Activated CD4-positive, alpha-beta memory T cell treated with anti-CD3 and anti-CD28 coated beads, Interleukin-2, amount 10 ng/mL, durations not matched to agents 7 days and 5 days (primary cell): ENCODE results near the gene KDM1B. TPM values are rescaled to one million over a fixed set of nuclear protein-coding genes. Genes with fewer than 3 reads are reported as not detected.
A peak's percentile ranks its signal among the peaks of the same experiment; 100 is the strongest.
"Not testable (repeated sequence)": the region's sequence is repeated elsewhere in the genome, so short reads cannot be mapped to it uniquely, and the experiment has no call there.

ENCODE experiments used
- CTCF ChIA-PET: fragments of 350-600 bp; sonication (Branson Sonifier 250); formaldehyde crosslinking; loops from one replicate; lab custom pipeline; 2021; ENCODE audit warnings: antibody characterized with exemption, inconsistent platforms; lab: Charles Lee
- POLR2A ChIA-PET: fragments of 350-600 bp; sonication (Branson Sonifier 250); formaldehyde crosslinking; loops from one replicate; lab custom pipeline; 2021; ENCODE audit warnings: antibody characterized with exemption; lab: Charles Lee
- DNase-seq: peaks from one replicate; pipeline ENCODE4 v3.0.0-alpha.2; 2020
- H3K27ac Mint-ChIP-seq: one replicate; pipeline ENCODE4 v1.8.0; 2021; ENCODE audit warnings: mild to moderate bottlenecking, mixed read lengths
- H3K27me3 Mint-ChIP-seq: one replicate; pipeline ENCODE4 v1.8.0; 2021; ENCODE audit warnings: mixed read lengths
- H3K36me3 Mint-ChIP-seq: one replicate; pipeline ENCODE4 v1.8.0; 2021; ENCODE audit warnings: low read depth, mixed read lengths
- H3K4me1 Mint-ChIP-seq: one replicate; pipeline ENCODE4 v1.8.0; 2021; ENCODE audit warnings: mixed read lengths
- H3K4me3 Mint-ChIP-seq: one replicate; pipeline ENCODE4 v1.8.0; 2021; ENCODE audit warnings: mild to moderate bottlenecking, mixed read lengths
- H3K9me3 Mint-ChIP-seq: one replicate; pipeline ENCODE4 v1.8.0; 2021; ENCODE audit warnings: mixed read lengths
- total RNA-seq, 2 experiments: library from RNA; stranded (reverse); gene quantifications; one replicate each; pipeline ENCODE4 v1.2.3, GENCODE V29; 2021

Gene KDM1B
- total RNA-seq, 2 experiments from 2014 or later: 9.1 to 10.8 TPM

GRCh38 chr6:18209539-18210197 is 54.4 kb downstream of the KDM1B start:
- no peak for DNase-seq
- no peak overlapping the region for H3K4me3 Mint-ChIP-seq
- no peaks in the 10 kb centered on the region for H3K9me3 Mint-ChIP-seq
- peaks cover 33% of the 10 kb centered on the region for H3K4me1 Mint-ChIP-seq
- peaks cover 2% of the 10 kb centered on the region for H3K36me3 Mint-ChIP-seq
- no peaks in the 10 kb centered on the region for H3K27me3 Mint-ChIP-seq
- CTCF ChIA-PET: no interaction called here
- H3K27ac Mint-ChIP-seq: no peak overlapping the region
- POLR2A ChIA-PET: interaction anchor here (0.7 kb wide), 1 partner anchor 10 kb away, joined by 3 read pairs; no protein-coding TSS in a partner anchor

GRCh38 chr6:18210707-18211106 is 55.5 kb downstream of the KDM1B start:
- H3K27ac Mint-ChIP-seq: no peak overlapping the region

GRCh38 chr6:18211338-18211737 is 56.1 kb downstream of the KDM1B start:
- Mint-ChIP-seq H3K4me1 (peaks cover 33% of the 10 kb centered on the region), H3K27ac (no peak overlapping the region), H3K9me3 (no peaks in the 10 kb centered on the region), H3K4me3 (no peak overlapping the region), H3K27me3 (no peaks in the 10 kb centered on the region), H3K36me3 (peaks cover 4% of the 10 kb centered on the region)
- DNase-seq: peak; percentile 43
- ChIA-PET CTCF (no interaction called here), POLR2A (no interaction called here)

More at GRCh38 chr6:18210707-18211106, 55.5 kb downstream of the KDM1B start:
- no peaks in the 10 kb centered on the region for H3K27me3 Mint-ChIP-seq
- CTCF ChIA-PET: interaction anchor here (0.6 kb wide), 1 partner anchor 632 kb away, joined by 3 read pairs; no protein-coding TSS in a partner anchor
- POLR2A ChIA-PET: no interaction called here
- peaks cover 33% of the 10 kb centered on the region for H3K4me1 Mint-ChIP-seq
- no peaks in the 10 kb centered on the region for H3K9me3 Mint-ChIP-seq
- H3K36me3 Mint-ChIP-seq: peaks cover 2% of the 10 kb centered on the region
- no peak for DNase-seq
- no peak overlapping the region for H3K4me3 Mint-ChIP-seq

GRCh38 chr6:18212231-18212630 is 57.0 kb downstream of the KDM1B start:
- no peaks in the 10 kb centered on the region for H3K9me3 Mint-ChIP-seq
- no peak overlapping the region for H3K27ac Mint-ChIP-seq
- DNase-seq: no peak
- CTCF ChIA-PET: no interaction called here
- H3K36me3 Mint-ChIP-seq: peaks cover 9% of the 10 kb centered on the region
- H3K4me3 Mint-ChIP-seq: no peak overlapping the region
- no peaks in the 10 kb centered on the region for H3K27me3 Mint-ChIP-seq
- POLR2A ChIA-PET: no interaction called here
- H3K4me1 Mint-ChIP-seq: peaks cover 35% of the 10 kb centered on the region

GRCh38 chr6:18213439-18213838 is 58.2 kb downstream of the KDM1B start:
- Mint-ChIP-seq H3K4me1 (peaks cover 35% of the 10 kb centered on the region), H3K27ac (no peak overlapping the region), H3K27me3 (no peaks in the 10 kb centered on the region), H3K9me3 (no peaks in the 10 kb centered on the region), H3K4me3 (no peak overlapping the region), H3K36me3 (peaks cover 9% of the 10 kb centered on the region)
- DNase-seq: peak; percentile 20
- ChIA-PET POLR2A (no interaction called here), CTCF (no interaction called here)

- peak overlapping the region; percentile 13 for H3K4me3 Mint-ChIP-seq
- peaks cover 10% of the 10 kb centered on the region for H3K36me3 Mint-ChIP-seq
- no peaks in the 10 kb centered on the region for H3K27me3 Mint-ChIP-seq
- H3K9me3 Mint-ChIP-seq: no peaks in the 10 kb centered on the region
- DNase-seq: no peak
- POLR2A ChIA-PET: no interaction called here
- H3K4me1 Mint-ChIP-seq: peaks cover 35% of the 10 kb centered on the region
- CTCF ChIA-PET: no interaction called here
- peak overlapping the region; percentile 3 for H3K27ac Mint-ChIP-seq
Measured at GRCh38 chr6:18214003-18214402, 58.8 kb downstream of the KDM1B start.

GRCh38 chr6:18215436-18215835 is 60.2 kb downstream of the KDM1B start:
- ChIA-PET CTCF (no interaction called here), POLR2A (no interaction called here)
- H3K36me3 Mint-ChIP-seq: peaks cover 14% of the 10 kb centered on the region
- no peak overlapping the region for H3K27ac Mint-ChIP-seq
- peaks cover 35% of the 10 kb centered on the region for H3K4me1 Mint-ChIP-seq
- no peak overlapping the region for H3K4me3 Mint-ChIP-seq
- H3K27me3 Mint-ChIP-seq: no peaks in the 10 kb centered on the region
- DNase-seq: no peak
- H3K9me3 Mint-ChIP-seq: no peaks in the 10 kb centered on the region

GRCh38 chr6:18216411-18216810 is 61.2 kb downstream of the KDM1B start:
- Mint-ChIP-seq H3K27ac (no peak overlapping the region), H3K4me1 (peaks cover 28% of the 10 kb centered on the region), H3K36me3 (peaks cover 20% of the 10 kb centered on the region), H3K9me3 (no peaks in the 10 kb centered on the region), H3K4me3 (no peak overlapping the region), H3K27me3 (no peaks in the 10 kb centered on the region)
- CTCF ChIA-PET: no interaction called here
- DNase-seq: no peak
- POLR2A ChIA-PET: no interaction called here

GRCh38 chr6:18218233-18218632 is 63.0 kb downstream of the KDM1B start:
- no peak overlapping the region for H3K27ac Mint-ChIP-seq
- CTCF ChIA-PET: no interaction called here
- no peaks in the 10 kb centered on the region for H3K27me3 Mint-ChIP-seq
- no peaks in the 10 kb centered on the region for H3K9me3 Mint-ChIP-seq
- peaks cover 13% of the 10 kb centered on the region for H3K4me1 Mint-ChIP-seq
- POLR2A ChIA-PET: no interaction called here
- H3K4me3 Mint-ChIP-seq: no peak overlapping the region
- peaks cover 32% of the 10 kb centered on the region for H3K36me3 Mint-ChIP-seq
- DNase-seq: no peak

GRCh38 chr6:18219591-18219990 is 64.4 kb downstream of the KDM1B start:
- no peak overlapping the region for H3K4me3 Mint-ChIP-seq
- no peak for DNase-seq
- H3K9me3 Mint-ChIP-seq: no peaks in the 10 kb centered on the region
- no peak overlapping the region for H3K27ac Mint-ChIP-seq
- peaks cover 1% of the 10 kb centered on the region for H3K4me1 Mint-ChIP-seq
- H3K36me3 Mint-ChIP-seq: peaks cover 30% of the 10 kb centered on the region
- ChIA-PET CTCF (no interaction called here), POLR2A (interaction anchor here (1.6 kb wide), 1 partner anchor 10 kb away, joined by 3 read pairs; no protein-coding TSS in a partner anchor)
- H3K27me3 Mint-ChIP-seq: no peaks in the 10 kb centered on the region

GRCh38 chr6:18221288-18221615 is 66.0 kb downstream of the KDM1B start:
- peaks cover 37% of the 10 kb centered on the region for H3K36me3 Mint-ChIP-seq
- H3K27me3 Mint-ChIP-seq: no peaks in the 10 kb centered on the region
- ChIA-PET POLR2A (interaction anchor here (2.1 kb wide), 1 partner anchor 20 kb away, joined by 5 read pairs; no protein-coding TSS in a partner anchor), CTCF (no interaction called here)
- H3K4me1 Mint-ChIP-seq: peaks cover 4% of the 10 kb centered on the region
- H3K9me3 Mint-ChIP-seq: no peaks in the 10 kb centered on the region
- no peak overlapping the region for H3K27ac Mint-ChIP-seq
- no peak overlapping the region for H3K4me3 Mint-ChIP-seq
- DNase-seq: no peak

- H3K27me3 Mint-ChIP-seq, H3K4me3 Mint-ChIP-seq, DNase-seq, POLR2A ChIA-PET, H3K27ac Mint-ChIP-seq, CTCF ChIA-PET: not testable (repeated sequence)
- Mint-ChIP-seq H3K4me1 (peaks cover 18% of the 10 kb centered on the region), H3K36me3 (peaks cover 72% of the 10 kb centered on the region), H3K9me3 (peaks cover 12% of the 10 kb centered on the region)
Measured at GRCh38 chr6:18226451-18227105, 71.4 kb downstream of the KDM1B start.

- H3K27me3 Mint-ChIP-seq, H3K27ac Mint-ChIP-seq, CTCF ChIA-PET, H3K4me3 Mint-ChIP-seq, POLR2A ChIA-PET, DNase-seq: not testable (repeated sequence)
- Mint-ChIP-seq H3K4me1 (peaks cover 21% of the 10 kb centered on the region), H3K36me3 (peaks cover 72% of the 10 kb centered on the region), H3K9me3 (peaks cover 17% of the 10 kb centered on the region)
Measured at GRCh38 chr6:18227166-18227565, 71.9 kb downstream of the KDM1B start.
